HUES6 (cell line): ENCODE data around the gene DAB2IP.
"Not testable (repeated sequence)": the region's sequence is repeated elsewhere in the genome, so short reads cannot be mapped to it uniquely, and the experiment has no call there.

Experiments
- H3K27ac ChIP-seq: 2 replicates; pipeline ENCODE4 v1.7.0; 2013; ENCODE audit warnings: low read depth, mild to moderate bottlenecking, low read length, inconsistent platforms
- H3K27me3 ChIP-seq: 2 replicates; pipeline ENCODE4 v1.6.1; 2013; ENCODE audit warnings: low read length; ENCODE audit not compliant: control insufficient read depth, insufficient read depth
- H3K36me3 ChIP-seq: 2 replicates; pipeline ENCODE4 v1.6.1; 2013; ENCODE audit warnings: low read length; ENCODE audit not compliant: control insufficient read depth, insufficient read depth
- H3K4me1 ChIP-seq: 2 replicates; pipeline ENCODE4 v1.6.1; 2013; ENCODE audit warnings: low read length; ENCODE audit not compliant: control insufficient read depth, insufficient read depth
- H3K4me3 ChIP-seq: 2 replicates; pipeline ENCODE4 v1.5.1; 2013; ENCODE audit warnings: low read depth, low read length
- H3K9ac ChIP-seq: one replicate; pipeline ENCODE4 v1.6.1; 2013; ENCODE audit warnings: mild to moderate bottlenecking, low read length
- H3K9me3 ChIP-seq: 2 replicates; pipeline ENCODE4 v1.6.1; 2013; ENCODE audit warnings: low read depth, low read length; ENCODE audit not compliant: control insufficient read depth, insufficient read depth

Gene DAB2IP

DNA sequence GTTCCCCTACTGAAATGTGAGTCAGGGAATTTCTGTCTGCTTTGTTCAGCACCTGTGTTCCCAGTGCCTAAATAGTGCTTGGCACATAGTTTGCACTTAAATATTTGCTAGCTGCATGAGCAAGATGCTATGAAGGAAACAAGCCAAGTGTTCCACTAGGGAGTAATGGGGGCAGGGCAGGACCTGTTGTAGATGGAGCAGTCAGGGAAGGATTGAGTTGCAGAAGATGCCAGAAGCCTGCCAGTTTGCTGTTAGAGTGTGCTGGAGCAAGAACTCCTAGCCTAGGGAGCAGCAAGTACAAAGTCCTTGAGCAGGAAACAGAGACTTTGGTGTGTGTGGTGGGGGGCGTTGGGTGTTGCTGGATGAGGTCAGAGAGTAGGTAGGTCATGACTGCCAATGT, 87.5 kb downstream of the DAB2IP start:
- Histone ChIP-seq H3K27me3 (no peaks in the 10 kb centered on the region), H3K36me3 (no peaks in the 10 kb centered on the region), H3K9me3 (no peaks in the 10 kb centered on the region), H3K4me3 (no peak overlapping the region; the same call in 1 of the 2 replicates), H3K4me1 (peaks cover 85% of the 10 kb centered on the region), H3K9ac (no peak overlapping the region), H3K27ac (no peak overlapping the region)

DNA sequence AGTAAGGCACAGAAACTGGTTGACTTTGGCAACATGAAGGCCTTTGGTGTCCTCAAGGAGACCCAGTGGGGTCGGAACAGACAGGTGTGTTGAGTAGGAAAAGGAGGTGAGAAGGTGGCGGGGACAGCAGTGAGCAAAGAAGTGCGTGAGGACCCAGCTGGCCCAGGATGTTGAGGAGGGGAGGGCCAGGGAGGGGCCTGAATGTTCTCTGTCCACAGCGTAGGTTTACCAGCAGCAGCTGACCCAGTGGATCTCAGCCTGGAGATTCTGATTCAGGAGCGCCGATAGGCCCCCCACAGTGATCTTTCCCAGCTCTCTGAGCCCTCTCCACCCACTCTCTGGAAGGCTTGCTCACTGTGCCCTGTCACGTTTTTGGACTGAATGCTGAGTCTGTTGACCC, 88.5 kb downstream of the DAB2IP start:
- Histone ChIP-seq H3K9me3 (no peaks in the 10 kb centered on the region), H3K9ac (no peak overlapping the region), H3K4me3 (no peak overlapping the region), H3K36me3 (no peaks in the 10 kb centered on the region), H3K4me1 (peaks cover 88% of the 10 kb centered on the region), H3K27ac (no peak overlapping the region), H3K27me3 (no peaks in the 10 kb centered on the region)

GRCh38 chr9:121741228-121741918, 89.9 kb downstream of the DAB2IP start:
- Histone ChIP-seq H3K27me3 (no peaks in the 10 kb centered on the region), H3K9ac (no peak overlapping the region)

GRCh38 chr9:121741919-121742283, 90.5 kb downstream of the DAB2IP start:
- not testable (repeated sequence) for H3K27ac ChIP-seq, H3K9ac ChIP-seq, H3K9me3 ChIP-seq, H3K36me3 ChIP-seq, H3K27me3 ChIP-seq, H3K4me3 ChIP-seq
- peaks cover 89% of the 10 kb centered on the region for H3K4me1 ChIP-seq

More at GRCh38 chr9:121741228-121741918, 89.9 kb downstream of the DAB2IP start:
- Histone ChIP-seq H3K9me3 (no peaks in the 10 kb centered on the region), H3K27ac (no peak overlapping the region), H3K36me3 (no peaks in the 10 kb centered on the region), H3K4me1 (peaks cover 86% of the 10 kb centered on the region), H3K4me3 (no peak overlapping the region)

GRCh38 chr9:121742923-121743322, 91.5 kb downstream of the DAB2IP start:
- Histone ChIP-seq H3K36me3 (no peaks in the 10 kb centered on the region), H3K4me1 (peaks cover 80% of the 10 kb centered on the region), H3K9me3 (no peaks in the 10 kb centered on the region), H3K27ac (no peak overlapping the region), H3K4me3 (no peak overlapping the region), H3K27me3 (no peaks in the 10 kb centered on the region), H3K9ac (no peak overlapping the region)

- H3K27ac ChIP-seq, result no peak overlapping the region
- peaks cover 75% of the 10 kb centered on the region for H3K4me1 ChIP-seq
- peak overlapping the region; percentile 51 for H3K9ac ChIP-seq
- no peaks in the 10 kb centered on the region for H3K36me3 ChIP-seq
- H3K4me3 ChIP-seq, result peak overlapping the region; percentile 43; the same call in 1 of the 2 replicates
- H3K27me3 ChIP-seq, result no peaks in the 10 kb centered on the region
- H3K9me3 ChIP-seq, result no peaks in the 10 kb centered on the region
Observed at GRCh38 chr9:121743441-121744001, 92.1 kb downstream of the DAB2IP start.

- H3K36me3 ChIP-seq, result no peaks in the 10 kb centered on the region
- peaks cover 71% of the 10 kb centered on the region for H3K4me1 ChIP-seq
- H3K27ac ChIP-seq, result no peak overlapping the region
- no peaks in the 10 kb centered on the region for H3K9me3 ChIP-seq
- H3K9ac ChIP-seq, result peak overlapping the region; percentile 51
- no peaks in the 10 kb centered on the region for H3K27me3 ChIP-seq
- H3K4me3 ChIP-seq, result peak overlapping the region; percentile 43; the same call in 1 of the 2 replicates
Observed at GRCh38 chr9:121744002-121744686, 92.7 kb downstream of the DAB2IP start.

DNA sequence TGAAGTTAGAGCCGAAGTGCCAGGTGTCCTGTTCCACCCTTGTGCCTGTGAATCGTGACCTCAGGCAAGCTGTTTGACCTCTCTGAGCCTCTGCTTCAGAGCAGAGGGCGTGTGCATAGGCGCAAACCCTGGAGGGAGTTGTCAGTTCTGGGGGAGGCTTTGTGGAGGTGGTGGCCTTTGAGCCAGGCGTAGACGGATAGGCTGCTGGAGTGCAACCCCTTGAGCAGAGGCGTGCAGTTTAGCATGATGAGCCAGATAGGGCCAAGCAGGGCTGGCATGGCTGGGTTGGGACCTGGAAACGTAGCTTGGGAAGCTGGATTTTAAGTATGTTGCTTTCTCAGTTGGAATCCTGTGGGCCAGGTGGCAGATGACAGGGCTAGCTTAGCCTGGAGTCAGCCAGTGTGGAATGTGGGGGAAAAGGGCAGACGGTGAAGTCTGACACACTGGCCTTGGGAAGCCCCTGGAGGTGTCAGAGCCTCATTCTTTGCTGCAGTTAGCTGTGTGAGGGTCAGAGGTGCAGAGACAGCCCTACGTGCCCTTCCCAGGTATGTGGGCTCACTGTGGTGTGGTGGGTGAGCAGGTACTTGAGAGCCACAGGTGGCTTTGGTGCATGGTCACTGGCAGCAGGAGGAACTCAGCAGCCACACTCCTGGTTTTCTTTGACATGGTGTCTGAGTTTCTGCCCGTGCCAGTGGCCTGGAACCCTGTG, 93.4 kb downstream of the DAB2IP start:
- H3K4me1 ChIP-seq, result peaks cover 64% of the 10 kb centered on the region
- no peak overlapping the region for H3K27ac ChIP-seq
- no peaks in the 10 kb centered on the region for H3K27me3 ChIP-seq
- no peak overlapping the region for H3K4me3 ChIP-seq
- H3K9ac ChIP-seq, result peak overlapping the region; percentile 21
- no peaks in the 10 kb centered on the region for H3K9me3 ChIP-seq
- no peaks in the 10 kb centered on the region for H3K36me3 ChIP-seq

DNA sequence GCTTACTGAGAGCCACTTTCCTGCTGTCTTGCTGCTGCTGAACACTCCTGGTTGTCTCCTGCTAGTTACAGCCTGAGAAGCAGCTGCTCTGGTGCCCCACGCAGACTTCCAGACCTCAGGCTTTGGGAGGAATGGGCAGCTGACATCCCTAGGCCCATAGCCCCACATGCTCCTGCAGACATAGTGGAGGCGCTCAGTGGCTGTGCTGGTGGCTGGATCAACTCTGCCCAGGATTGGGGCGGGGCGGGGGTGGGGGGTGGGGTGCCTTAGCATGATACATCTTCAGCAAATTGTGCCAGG, 93.9 kb downstream of the DAB2IP start:
- H3K4me1 ChIP-seq, result peaks cover 59% of the 10 kb centered on the region
- no peak overlapping the region for H3K9ac ChIP-seq
- H3K9me3 ChIP-seq, result no peaks in the 10 kb centered on the region
- H3K4me3 ChIP-seq, result no peak overlapping the region
- no peaks in the 10 kb centered on the region for H3K27me3 ChIP-seq
- H3K36me3 ChIP-seq, result no peaks in the 10 kb centered on the region
- no peak overlapping the region for H3K27ac ChIP-seq

- Histone ChIP-seq H3K27ac (no peak overlapping the region), H3K9me3 (no peaks in the 10 kb centered on the region), H3K9ac (no peak overlapping the region)
Observed at GRCh38 chr9:121746411-121746810, 95.0 kb downstream of the DAB2IP start.

GRCh38 chr9:121746866-121747265, 95.4 kb downstream of the DAB2IP start:
- Histone ChIP-seq H3K4me1 (peaks cover 44% of the 10 kb centered on the region), H3K27ac (no peak overlapping the region), H3K27me3 (no peaks in the 10 kb centered on the region)

More at GRCh38 chr9:121746411-121746810, 95.0 kb downstream of the DAB2IP start:
- H3K4me3 ChIP-seq, result no peak overlapping the region
- no peaks in the 10 kb centered on the region for H3K27me3 ChIP-seq
- H3K4me1 ChIP-seq, result peaks cover 48% of the 10 kb centered on the region
- H3K36me3 ChIP-seq, result no peaks in the 10 kb centered on the region

More at GRCh38 chr9:121746866-121747265, 95.4 kb downstream of the DAB2IP start:
- H3K9ac ChIP-seq, result no peak overlapping the region
- H3K9me3 ChIP-seq, result no peaks in the 10 kb centered on the region
- H3K4me3 ChIP-seq, result no peak overlapping the region
- H3K36me3 ChIP-seq, result no peaks in the 10 kb centered on the region
